Esophagus mucosa (tissue), 1 donor: Measurements from ENCODE around the gene EREG. TPM values are rescaled to one million over a fixed set of nuclear protein-coding genes. Genes with fewer than 3 reads are reported as not detected.

Experiments used
- ATAC-seq: fragments of 200-7000 bp; cut with Tn5 transposase; one replicate; pipeline ENCODE4 v1.9.1; 2020
- total RNA-seq: library from RNA; stranded (reverse); gene quantifications from one replicate; pipeline ENCODE4 v1.2.4, GENCODE V29; 2023
- donor health status: DM: yes; HTN: yes; CAD: no.

The EREG gene
- total RNA-seq, 1 donor from 2014 or later = 46.5 TPM

GRCh38 chr4:74431113-74431826, 66.3 kb downstream of the EREG start:
- no peak for ATAC-seq

- ATAC-seq = no peak
These were observed 68.1 kb downstream of the EREG start for GRCh38 chr4:74433043-74433442.

DNA sequence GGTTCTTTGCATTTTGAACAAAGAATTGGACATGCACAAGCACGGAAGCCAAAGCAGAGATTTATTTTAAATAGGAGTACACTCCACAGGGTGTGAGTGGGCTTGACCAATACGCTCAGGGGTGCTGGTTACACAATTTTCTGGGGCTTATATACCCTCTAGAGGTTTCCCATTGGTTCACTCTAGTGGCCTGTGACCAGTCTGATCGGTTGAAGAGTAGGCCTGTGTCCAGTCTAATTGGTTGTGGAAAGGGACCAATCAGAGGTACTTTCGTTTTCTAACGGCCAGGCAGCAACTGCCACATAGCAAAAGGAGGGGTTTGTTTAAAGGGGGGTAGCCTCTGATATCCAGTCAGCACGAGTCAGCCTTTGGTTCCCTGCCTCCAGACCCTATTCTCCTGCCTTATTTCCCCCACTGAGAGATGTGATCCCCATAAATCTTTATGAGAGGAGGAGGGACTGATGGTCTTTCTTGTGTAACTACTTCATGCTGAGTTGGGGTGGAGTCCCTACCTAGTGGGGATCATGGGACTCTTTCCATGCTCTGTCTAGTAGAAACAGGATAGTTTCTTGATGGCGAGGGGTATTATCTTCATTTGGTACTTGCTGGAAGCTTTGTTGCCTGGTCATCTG, 68.7 kb downstream of the EREG start:
- ATAC-seq = no peak

DNA sequence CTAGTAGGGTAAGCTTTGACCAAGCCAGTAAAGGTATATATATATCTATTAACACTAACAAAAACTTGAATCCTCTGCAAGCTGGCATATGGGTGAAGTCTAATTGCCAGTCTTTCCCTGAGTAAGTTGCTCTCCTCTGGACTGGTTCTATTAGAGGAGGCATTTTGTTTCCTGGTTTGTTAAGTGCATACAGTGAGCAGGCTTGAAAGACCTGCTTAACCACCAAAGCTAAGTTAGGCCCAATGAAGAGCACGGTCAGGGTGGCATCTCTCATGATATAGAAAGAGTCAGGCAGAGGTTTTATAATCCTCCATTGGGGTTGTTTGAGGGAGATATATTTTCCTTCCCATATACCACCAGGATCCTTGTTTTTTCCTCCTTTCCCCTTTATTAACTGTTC, 70.4 kb downstream of the EREG start:
- peak; percentile 88 for ATAC-seq

DNA sequence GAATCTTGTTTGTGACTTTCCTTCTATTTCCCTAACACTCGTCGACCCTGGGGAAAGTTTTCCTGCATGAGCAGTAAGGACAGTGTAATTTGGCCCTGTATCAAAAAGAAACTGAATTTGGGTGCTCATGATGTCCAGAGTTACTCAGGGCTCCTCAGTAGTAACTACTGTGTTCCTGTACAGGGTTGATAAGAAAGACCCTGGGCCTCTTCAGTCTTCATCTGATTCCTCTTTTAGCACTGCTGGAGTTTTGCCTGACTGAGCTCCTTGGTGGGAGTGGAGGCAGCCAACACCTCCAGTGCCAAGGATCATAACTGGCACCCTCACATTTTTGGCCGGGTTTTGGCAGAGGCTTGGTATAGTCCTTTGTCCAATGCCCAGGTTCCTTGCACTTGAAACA, 72.9 kb downstream of the EREG start:
- ATAC-seq = no peak

Other genes with a start within 250 kb of the EREG start
- gene MTHFD2L, start 207.0 kb upstream of the EREG start, total RNA-seq = 9.4 TPM
- 170 TPM for gene EPGN, start 56.7 kb upstream of the EREG start, total RNA-seq
- gene AREG, start 80.0 kb downstream of the EREG start, total RNA-seq = 21.0 TPM